GM12864 (cell line): ENCODE data around the gene EMILIN1.

Experiments
- DNase-seq: peaks from one replicate; pipeline ENCODE4 v3.0.0-alpha.2; 2011; ENCODE audit warnings: low read depth
- H3K4me3 ChIP-seq: 2 replicates; pipeline ENCODE4 v1.5.1; 2011; ENCODE audit warnings: mild to moderate bottlenecking, low read depth, low read length, control low read depth
- CTCF ChIP-seq: IDR thresholded peaks from 2 replicates; pipeline ENCODE4 v1.5.1; 2011; ENCODE audit warnings: low read depth, mild to moderate bottlenecking, moderate library complexity, low read length, control low read depth, inconsistent platforms; ENCODE audit errors: missing control alignments

EMILIN1 gene

GRCh38 chr2:27095427-27095744 is 17.0 kb downstream of the EMILIN1 start:
- no peak overlapping the region for H3K4me3 ChIP-seq
- TF ChIP-seq CTCF, result no peak
- no peak for DNase-seq

GRCh38 chr2:27095745-27096651 is 17.6 kb downstream of the EMILIN1 start:
- DNase-seq, result no peak
- H3K4me3 ChIP-seq, result peak overlapping the region; percentile 18
- TF ChIP-seq CTCF, result no peak

GRCh38 chr2:27096748-27097297 is 18.4 kb downstream of the EMILIN1 start:
- no peak overlapping the region for H3K4me3 ChIP-seq
- no peak for TF ChIP-seq CTCF
- no peak for DNase-seq

- no peak for DNase-seq
- no peak for TF ChIP-seq CTCF
These were observed 18.9 kb downstream of the EMILIN1 start for GRCh38 chr2:27097341-27097740.

GRCh38 chr2:27099334-27099955 is 21.0 kb downstream of the EMILIN1 start:
- no peak for TF ChIP-seq CTCF
- no peak overlapping the region for H3K4me3 ChIP-seq
- DNase-seq, result no peak

More at GRCh38 chr2:27097341-27097740, 18.9 kb downstream of the EMILIN1 start:
- H3K4me3 ChIP-seq, result no peak overlapping the region

GRCh38 chr2:27100036-27100435 is 21.6 kb downstream of the EMILIN1 start:
- no peak for TF ChIP-seq CTCF
- DNase-seq, result no peak
- H3K4me3 ChIP-seq, result no peak overlapping the region
